Endodermal cell (in vitro differentiated cells): ENCODE data around the gene AMELY. TPM values are rescaled to one million over a fixed set of nuclear protein-coding genes. Genes with fewer than 3 reads are reported as not detected.
"Not testable (repeated sequence)": the region's sequence is repeated elsewhere in the genome, so short reads cannot be mapped to it uniquely, and the experiment has no call there.

Experiments
- DNase-seq: peaks from one replicate; pipeline ENCODE4 v3.0.0-alpha.2; 2017
- H3K27ac ChIP-seq: 2 replicates; pipeline ENCODE4 v1.5.1; 2013; ENCODE audit warnings: mild to moderate bottlenecking, low read depth, low read length, moderate library complexity
- H3K27me3 ChIP-seq: 2 replicates; pipeline ENCODE4 v1.6.1; 2013; ENCODE audit warnings: mild to moderate bottlenecking, low read length, moderate library complexity; ENCODE audit not compliant: insufficient read depth, control insufficient read depth, poor library complexity, severe bottlenecking
- H3K36me3 ChIP-seq: 2 replicates; pipeline ENCODE4 v1.7.0; 2013; ENCODE audit warnings: mild to moderate bottlenecking, low read length, moderate library complexity; ENCODE audit not compliant: control insufficient read depth, insufficient read depth
- H3K4me1 ChIP-seq: one replicate; pipeline ENCODE4 v1.7.0; 2013; ENCODE audit warnings: low read length; ENCODE audit not compliant: control insufficient read depth, insufficient read depth
- H3K4me3 ChIP-seq: 2 replicates; pipeline ENCODE4 v1.5.1; 2013; ENCODE audit warnings: mild to moderate bottlenecking, low read length, moderate library complexity
- H3K9ac ChIP-seq: 2 replicates; pipeline ENCODE4 v1.6.1; 2013; ENCODE audit warnings: mild to moderate bottlenecking, low read length, moderate library complexity; ENCODE audit not compliant: poor library complexity, severe bottlenecking; ENCODE audit errors: extremely low read depth
- H3K9me3 ChIP-seq: 2 replicates; pipeline ENCODE4 v1.6.1; 2013; ENCODE audit warnings: mild to moderate bottlenecking, low read length, moderate library complexity; ENCODE audit not compliant: control insufficient read depth
- H3K27ac Mint-ChIP-seq: 2 replicates; pipeline ENCODE4 v1.8.0; 2020; ENCODE audit warnings: mixed read lengths
- H3K27me3 Mint-ChIP-seq: 2 replicates; pipeline ENCODE4 v1.8.0; 2021; ENCODE audit warnings: mild to moderate bottlenecking, mixed read lengths; ENCODE audit not compliant: insufficient read depth
- H3K36me3 Mint-ChIP-seq: 2 replicates; pipeline ENCODE4 v1.8.0; 2020; ENCODE audit warnings: low read depth, mixed read lengths
- H3K4me1 Mint-ChIP-seq: 2 replicates; pipeline ENCODE4 v1.8.0; 2020; ENCODE audit warnings: mixed read lengths
- H3K4me3 Mint-ChIP-seq: 2 replicates; pipeline ENCODE4 v1.8.0; 2020; ENCODE audit warnings: mild to moderate bottlenecking, moderate library complexity, mixed read lengths
- H3K9me3 Mint-ChIP-seq: 2 replicates; pipeline ENCODE4 v1.8.0; 2020; ENCODE audit warnings: mild to moderate bottlenecking, mixed read lengths
- CTCF ChIP-seq: fragments of 200-600 bp; sonication (generic); conservative IDR thresholded peaks from 2 replicates; pipeline ENCODE4 v1.5.0; 2021; ENCODE audit warnings: antibody characterized with exemption, mild to moderate bottlenecking
- WGBS, 2 experiments: methylation state at CpG; one replicate each; pipeline versions ENCODE4 v1.1.5 to v1.1.7; 2013; ENCODE audit warnings: missing lambda C conversion rate in 2 of 2, mixed read lengths in 1 of 2; ENCODE audit not compliant: insufficient coverage in 1 of 2, insufficient read length in 1 of 2; 5-methylcytosine and 5-hydroxymethylcytosine counted together
- total RNA-seq, 2 donors: library from RNA; stranded (reverse); fragmentation: NEBNext Ultra II Directional in 1 of 2; extraction: Animal tissue kit (Norgen Biotek cat#: 25700) in 1 of 2; gene quantifications; 2 replicates in 1 of 2; 3 replicates in 1 of 2; pipeline ENCODE4 v1.2.1, GENCODE V29; 2021

The AMELY gene
- total RNA-seq, 2 donors from 2014 or later, result not detected

DNA sequence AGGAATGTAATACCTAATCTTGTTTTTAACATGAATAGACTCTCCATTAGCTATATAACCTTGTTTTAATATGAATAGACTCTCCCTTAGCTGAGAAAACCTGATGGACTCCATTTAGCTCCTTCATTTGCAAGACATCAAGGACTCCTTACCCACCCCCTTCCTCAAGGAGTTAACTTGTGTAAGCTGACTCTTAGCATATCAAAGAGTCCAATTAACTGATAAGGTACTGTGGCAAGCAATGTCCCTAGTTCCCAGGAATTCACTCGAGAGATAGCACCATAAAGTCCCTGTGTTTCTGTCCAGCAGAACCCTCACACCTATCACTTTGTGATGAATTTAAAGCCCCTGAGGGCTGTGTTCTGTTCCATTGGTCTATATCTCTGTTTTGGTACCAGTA lies 16.3 kb downstream of the AMELY start:
- Mint-ChIP-seq H3K27me3 (no peaks in the 10 kb centered on the region), H3K36me3 (no peaks in the 10 kb centered on the region), H3K27ac (no peak overlapping the region), H3K9me3 (no peaks in the 10 kb centered on the region), H3K4me3 (no peak overlapping the region), H3K4me1 (no peaks in the 10 kb centered on the region)
- Histone ChIP-seq H3K4me1 (no peaks in the 10 kb centered on the region), H3K9ac (no peak overlapping the region), H3K27me3 (no peaks in the 10 kb centered on the region), H3K36me3 (no peaks in the 10 kb centered on the region), H3K4me3 (peak overlapping the region; percentile 33), H3K27ac (no peak overlapping the region), H3K9me3 (no peaks in the 10 kb centered on the region)
- no peak for TF ChIP-seq CTCF
- DNase-seq, result no peak
- 0% methylated on average over 1 of the region's 1 CpG; no CpG with 5 or more reads in 1 of the 2 experiments for WGBS, 2 experiments

- no peaks in the 10 kb centered on the region for H3K9me3 ChIP-seq
- DNase-seq, result no peak
- H3K36me3 Mint-ChIP-seq, result no peaks in the 10 kb centered on the region
- H3K4me3 Mint-ChIP-seq, result no peak overlapping the region
- no peaks in the 10 kb centered on the region for H3K4me1 ChIP-seq
- H3K36me3 ChIP-seq, result no peaks in the 10 kb centered on the region
- H3K27ac Mint-ChIP-seq, result no peak overlapping the region
- no peaks in the 10 kb centered on the region for H3K27me3 ChIP-seq
- no peak overlapping the region for H3K9ac ChIP-seq
- WGBS, 2 experiments, result 65 to 66% methylated on average over 2 to 3 of the region's 3 CpGs
- no peaks in the 10 kb centered on the region for H3K4me1 Mint-ChIP-seq
- no peak overlapping the region for H3K27ac ChIP-seq
- H3K27me3 Mint-ChIP-seq, result no peaks in the 10 kb centered on the region
- H3K9me3 Mint-ChIP-seq, result no peaks in the 10 kb centered on the region
- peak overlapping the region; percentile 33 for H3K4me3 ChIP-seq
- no peak for TF ChIP-seq CTCF
Observed at GRCh38 chrY:6894496-6894895, 17.1 kb downstream of the AMELY start.

- no peaks in the 10 kb centered on the region for H3K9me3 Mint-ChIP-seq
- H3K4me1 ChIP-seq, result no peaks in the 10 kb centered on the region
- WGBS, 2 experiments, result 71 to 91% methylated on average over 1 to 2 of the region's 2 CpGs
Observed at GRCh38 chrY:6849384-6849783, 62.2 kb downstream of the AMELY start.

GRCh38 chrY:6842650-6843049 lies 68.9 kb downstream of the AMELY start:
- H3K27me3 ChIP-seq, H3K9ac ChIP-seq, DNase-seq, H3K9me3 ChIP-seq, H3K9me3 Mint-ChIP-seq, H3K36me3 Mint-ChIP-seq, H3K27ac Mint-ChIP-seq, H3K27ac ChIP-seq, H3K4me3 Mint-ChIP-seq, H3K4me1 ChIP-seq, H3K4me1 Mint-ChIP-seq, H3K27me3 Mint-ChIP-seq, H3K4me3 ChIP-seq, H3K36me3 ChIP-seq: not testable (repeated sequence)
- WGBS, 2 experiments, result 33% methylated on average over 1 of the region's 2 CpGs; no CpG with 5 or more reads in 1 of the 2 experiments

More at GRCh38 chrY:6849384-6849783, 62.2 kb downstream of the AMELY start:
- no peak for TF ChIP-seq CTCF
- H3K27ac Mint-ChIP-seq, result no peak overlapping the region
- no peak overlapping the region for H3K4me3 Mint-ChIP-seq
- H3K4me3 ChIP-seq, result no peak overlapping the region
- no peak overlapping the region for H3K27ac ChIP-seq
- no peaks in the 10 kb centered on the region for H3K36me3 ChIP-seq
- no peaks in the 10 kb centered on the region for H3K9me3 ChIP-seq
- H3K27me3 ChIP-seq, result no peaks in the 10 kb centered on the region
- H3K4me1 Mint-ChIP-seq, result no peaks in the 10 kb centered on the region
- no peak overlapping the region for H3K9ac ChIP-seq
- DNase-seq, result no peak
- no peaks in the 10 kb centered on the region for H3K36me3 Mint-ChIP-seq
- H3K27me3 Mint-ChIP-seq, result no peaks in the 10 kb centered on the region
